Esophagus muscularis mucosa (tissue), 4 donors: ENCODE measurements around the gene SLC2A13.

Experiments
- EP300 ChIP-seq: sonication (generic); formaldehyde crosslinking; IDR thresholded peaks from one replicate; pipeline ENCODE4 v1.6.1; 2017; ENCODE audit warnings: antibody characterized with exemption
- POLR2A ChIP-seq: fragments of 450-650 bp; IDR thresholded peaks from one replicate; pipeline ENCODE4 v1.6.1; 2017; ENCODE audit warnings: antibody characterized with exemption, moderate library complexity, mild to moderate bottlenecking, low read depth
- POLR2AphosphoS5 ChIP-seq, 2 donors: sonication (generic); formaldehyde crosslinking; IDR thresholded peaks; one replicate each; pipeline ENCODE4 v1.6.1; 2017; ENCODE audit warnings: antibody characterized with exemption in 2 of 2
- TF ChIP-seq, protein P1 (sequence below), 3 experiments: fragments of 200-600 bp in 2 of 3; fragments of 450-650 bp in 1 of 3; sonication (generic) in 2 of 3; IDR thresholded peaks; one replicate each; pipeline ENCODE4 v1.5.1; 2017 to 2019; ENCODE audit warnings: antibody characterized with exemption in 3 of 3, mild to moderate bottlenecking in 2 of 3, moderate library complexity in 1 of 3

DNA sequence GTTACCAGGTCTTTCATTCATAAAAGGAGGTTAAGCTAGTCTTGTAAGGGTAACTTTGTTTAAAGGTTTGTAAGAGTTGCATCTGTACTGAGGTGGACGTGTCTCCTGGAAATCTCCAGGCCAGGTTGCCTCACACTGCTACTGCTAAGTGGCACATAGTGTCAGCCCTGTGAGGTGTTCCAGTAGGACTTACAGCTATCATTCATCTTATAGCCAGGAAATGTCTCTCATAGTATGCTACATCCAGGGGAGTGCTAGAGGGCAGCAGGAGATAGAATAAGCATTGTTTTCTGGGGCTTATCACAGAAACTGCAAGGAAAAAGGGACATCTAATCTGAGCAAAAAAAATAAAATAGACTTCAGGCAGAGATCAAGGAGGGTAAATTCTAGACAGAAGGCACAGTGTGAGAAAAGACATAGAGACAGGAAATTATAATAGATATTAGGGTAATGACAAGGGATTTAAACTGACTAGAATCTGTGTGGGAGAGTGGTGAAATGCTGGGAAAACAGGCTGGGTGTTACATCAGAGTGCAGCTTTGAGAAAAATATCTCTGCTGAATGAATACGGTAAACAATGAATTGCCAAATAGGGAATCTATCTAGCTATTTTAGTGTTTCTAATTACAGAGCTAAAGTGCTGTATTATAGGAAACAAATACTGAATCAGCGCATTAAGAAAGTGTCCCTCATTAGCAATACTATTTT lies 281.2 kb downstream of the SLC2A13 start:
- TF ChIP-seq, protein P1, sequence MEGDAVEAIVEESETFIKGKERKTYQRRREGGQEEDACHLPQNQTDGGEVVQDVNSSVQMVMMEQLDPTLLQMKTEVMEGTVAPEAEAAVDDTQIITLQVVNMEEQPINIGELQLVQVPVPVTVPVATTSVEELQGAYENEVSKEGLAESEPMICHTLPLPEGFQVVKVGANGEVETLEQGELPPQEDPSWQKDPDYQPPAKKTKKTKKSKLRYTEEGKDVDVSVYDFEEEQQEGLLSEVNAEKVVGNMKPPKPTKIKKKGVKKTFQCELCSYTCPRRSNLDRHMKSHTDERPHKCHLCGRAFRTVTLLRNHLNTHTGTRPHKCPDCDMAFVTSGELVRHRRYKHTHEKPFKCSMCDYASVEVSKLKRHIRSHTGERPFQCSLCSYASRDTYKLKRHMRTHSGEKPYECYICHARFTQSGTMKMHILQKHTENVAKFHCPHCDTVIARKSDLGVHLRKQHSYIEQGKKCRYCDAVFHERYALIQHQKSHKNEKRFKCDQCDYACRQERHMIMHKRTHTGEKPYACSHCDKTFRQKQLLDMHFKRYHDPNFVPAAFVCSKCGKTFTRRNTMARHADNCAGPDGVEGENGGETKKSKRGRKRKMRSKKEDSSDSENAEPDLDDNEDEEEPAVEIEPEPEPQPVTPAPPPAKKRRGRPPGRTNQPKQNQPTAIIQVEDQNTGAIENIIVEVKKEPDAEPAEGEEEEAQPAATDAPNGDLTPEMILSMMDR (IDR thresholded peaks at IDR 0.05), result no peak
- no peak for TF ChIP-seq EP300
- no peak for TF ChIP-seq POLR2A
- no peak for TF ChIP-seq POLR2AphosphoS5 (IDR thresholded peaks at IDR 0.05)
